IMR-90 (cell line): ENCODE measurements around the gene ATP5F1D. TPM values are rescaled to one million over a fixed set of nuclear protein-coding genes. Genes with fewer than 3 reads are reported as not detected.

Experiments
- ATAC-seq: fragments of 200-7000 bp; cut with Tn5 transposase; 2 replicates; pipeline ENCODE4 v1.9.1; 2020; ENCODE audit warnings: low read depth, mild to moderate bottlenecking, moderate library complexity
- BruUV-seq: library from RNA; stranded (reverse); fragments of 400-500 nt; replicated peaks from 2 replicates; lab custom pipeline; 2021; lab: Mats Ljungman, UMichigan
- CTCF ChIA-PET: fragments of 300-600 bp; formaldehyde crosslinking; extraction: SDS; loops from one replicate; lab custom pipeline; 2021; ENCODE audit warnings: antibody characterized with exemption; lab: Yijun Ruan, JAX
- POLR2A ChIA-PET: fragments of 300-600 bp; sonication (Branson Sonifier 250); formaldehyde crosslinking; loops from one replicate; lab custom pipeline; 2022; ENCODE audit warnings: antibody characterized with exemption; ENCODE audit not compliant: unreplicated experiment; lab: Charles Lee
- DNase-seq: peaks from one replicate; pipeline ENCODE4 v3.0.0; 2013
- H2AFZ ChIP-seq: replicated peaks from 2 replicates; pipeline ENCODE3; 2013; ENCODE audit warnings: low read length, mild to moderate bottlenecking; ENCODE audit not compliant: poor library complexity
- H2AK5ac ChIP-seq: 2 replicates; pipeline ENCODE4 v1.6.1; 2013; ENCODE audit warnings: low read depth, low read length, inconsistent platforms
- H2AK9ac ChIP-seq: replicated peaks from 2 replicates; pipeline ENCODE3; 2013; ENCODE audit warnings: mild to moderate bottlenecking, low read depth, low read length, moderate library complexity; ENCODE audit not compliant: poor library complexity
- H2BK120ac ChIP-seq: 2 replicates; pipeline ENCODE4 v1.6.1; 2013; ENCODE audit warnings: low read depth, low read length, inconsistent platforms
- H2BK15ac ChIP-seq: 3 replicates; pipeline ENCODE4 v1.6.1; 2013; ENCODE audit warnings: low read depth, low read length, inconsistent platforms
- H2BK20ac ChIP-seq: 2 replicates; pipeline ENCODE4 v1.6.1; 2013; ENCODE audit warnings: low read depth, mild to moderate bottlenecking, inconsistent platforms, low read length, moderate library complexity
- H2BK5ac ChIP-seq: 2 replicates; pipeline ENCODE4 v1.6.1; 2013; ENCODE audit warnings: mild to moderate bottlenecking, low read depth, low read length, inconsistent platforms; ENCODE audit not compliant: poor library complexity, severe bottlenecking
- H3K14ac ChIP-seq: replicated peaks from 2 replicates; pipeline ENCODE4 v1.6.1; 2013; ENCODE audit warnings: low read depth, low read length, inconsistent platforms
- H3K18ac ChIP-seq: 2 replicates; pipeline ENCODE4 v1.6.1; 2013; ENCODE audit warnings: low read depth, low read length, control low read depth
- H3K23ac ChIP-seq: 2 replicates; pipeline ENCODE4 v1.6.1; 2013; ENCODE audit warnings: low read depth, low read length, inconsistent platforms
- H3K27ac ChIP-seq: 2 replicates; pipeline ENCODE4 v1.5.1; 2013; ENCODE audit warnings: mild to moderate bottlenecking, control low read depth, low read length; ENCODE audit not compliant: insufficient read depth
- H3K27me3 ChIP-seq: 2 replicates; pipeline ENCODE4 v1.6.1; 2013; ENCODE audit warnings: low read length; ENCODE audit not compliant: control insufficient read depth, insufficient read depth
- H3K36me3 ChIP-seq: 2 replicates; pipeline ENCODE4 v1.6.1; 2013; ENCODE audit warnings: low read length, mixed read lengths; ENCODE audit not compliant: control insufficient read depth, insufficient read depth
- H3K4ac ChIP-seq: 2 replicates; pipeline ENCODE4 v1.6.1; 2013; ENCODE audit warnings: low read depth, low read length, inconsistent platforms
- H3K4me1 ChIP-seq: 2 replicates; pipeline ENCODE4 v1.6.1; 2013; ENCODE audit warnings: low read length, mixed read lengths; ENCODE audit not compliant: control insufficient read depth, insufficient read depth
- H3K4me2 ChIP-seq: 2 replicates; pipeline ENCODE4 v1.6.1; 2013; ENCODE audit warnings: low read depth, mild to moderate bottlenecking, control low read depth, low read length, moderate library complexity
- H3K4me3 ChIP-seq: 2 replicates; pipeline ENCODE4 v1.5.1; 2013; ENCODE audit warnings: low read depth, mild to moderate bottlenecking, control low read depth, low read length, moderate library complexity; ENCODE audit not compliant: insufficient read depth
- H3K56ac ChIP-seq: 2 replicates; pipeline ENCODE4 v1.6.1; 2013; ENCODE audit warnings: low read length, inconsistent platforms; ENCODE audit not compliant: insufficient read depth; ENCODE audit errors: extremely low read depth
- H3K79me1 ChIP-seq, 2 experiments: 2 replicates each; pipeline ENCODE4 v1.6.1; 2013; ENCODE audit warnings: low read length in 2 of 2, inconsistent platforms in 1 of 2, low read depth in 1 of 2
- H3K9ac ChIP-seq: 2 replicates; pipeline ENCODE4 v1.6.1; 2013; ENCODE audit warnings: low read depth, low read length, control low read depth
- H3K9me1 ChIP-seq: 2 replicates; pipeline ENCODE4 v1.6.1; 2013; ENCODE audit warnings: low read length, inconsistent platforms; ENCODE audit not compliant: insufficient read depth
- H3K9me3 ChIP-seq: 2 replicates; pipeline ENCODE4 v1.6.1; 2013; ENCODE audit warnings: low read length; ENCODE audit not compliant: control insufficient read depth, insufficient read depth
- H4K20me1 ChIP-seq: 2 replicates; pipeline ENCODE4 v1.6.1; 2013; ENCODE audit warnings: low read length, inconsistent platforms; ENCODE audit not compliant: insufficient read depth
- H4K5ac ChIP-seq: 2 replicates; pipeline ENCODE4 v1.6.1; 2013; ENCODE audit warnings: mild to moderate bottlenecking, low read depth, low read length, control low read depth
- H4K8ac ChIP-seq, 2 experiments: 2 replicates each; pipeline ENCODE4 v1.6.1; 2013; ENCODE audit warnings: low read depth in 2 of 2, low read length in 2 of 2, control low read depth in 1 of 2, inconsistent platforms in 1 of 2
- H4K91ac ChIP-seq: 2 replicates; pipeline ENCODE4 v1.6.1; 2013; ENCODE audit warnings: low read depth, low read length, inconsistent platforms; ENCODE audit not compliant: insufficient read depth
- BHLHE40 ChIP-seq: fragments of 150-350 bp; IDR thresholded peaks from 2 replicates; pipeline ENCODE4 v1.6.1; 2016; ENCODE audit warnings: mild to moderate bottlenecking, low read depth, low read length
- CEBPB ChIP-seq: IDR thresholded peaks from 2 replicates; pipeline ENCODE4 v1.6.1; 2012; ENCODE audit warnings: low read depth, low read length, improper control_type of control experiment
- CHD1 ChIP-seq: IDR thresholded peaks from 2 replicates; pipeline ENCODE4 v1.6.1; 2012; ENCODE audit warnings: low read depth, low read length, improper control_type of control experiment
- FOS ChIP-seq: fragments of 150-350 bp; IDR thresholded peaks from 2 replicates; pipeline ENCODE4 v1.6.1; 2016; ENCODE audit warnings: low read depth, low read length
- MAFK ChIP-seq: IDR thresholded peaks from 2 replicates; pipeline ENCODE4 v1.6.1; 2012; ENCODE audit warnings: low read depth, low read length, improper control_type of control experiment
- MAZ ChIP-seq: IDR thresholded peaks from 2 replicates; pipeline ENCODE4 v1.6.1; 2012; ENCODE audit warnings: low read depth, mild to moderate bottlenecking, low read length, improper control_type of control experiment, moderate library complexity, borderline replicate concordance
- MXI1 ChIP-seq: IDR thresholded peaks from 2 replicates; pipeline ENCODE4 v1.6.1; 2012; ENCODE audit warnings: low read depth, mild to moderate bottlenecking, low read length, moderate library complexity, borderline replicate concordance
- NFE2L2 ChIP-seq: fragments of 150-350 bp; IDR thresholded peaks from 2 replicates; pipeline ENCODE4 v1.6.1; 2016; ENCODE audit warnings: low read depth, mild to moderate bottlenecking, low read length
- RCOR1 ChIP-seq: IDR thresholded peaks from 2 replicates; pipeline ENCODE4 v1.6.1; 2012; ENCODE audit warnings: mild to moderate bottlenecking, low read length, improper control_type of control experiment; ENCODE audit not compliant: insufficient replicate concordance
- RFX5 ChIP-seq: IDR thresholded peaks from 2 replicates; pipeline ENCODE4 v1.8.0; 2012; ENCODE audit warnings: low read depth, mild to moderate bottlenecking, low read length, moderate library complexity
- SMC3 ChIP-seq: fragments of 150-350 bp; IDR thresholded peaks from 2 replicates; pipeline ENCODE4 v1.6.1; 2016; ENCODE audit warnings: low read depth, mild to moderate bottlenecking, antibody characterized with exemption, low read length, moderate library complexity
- WGBS, 2 experiments: methylation state at CpG; one replicate each; pipeline versions ENCODE4 v1.1.5 to v1.1.7; 2013; ENCODE audit warnings: missing lambda C conversion rate in 2 of 2; ENCODE audit not compliant: insufficient read length in 1 of 2; ENCODE audit errors: extremely low coverage in 2 of 2; 5-methylcytosine and 5-hydroxymethylcytosine counted together
- dilution Hi-C: fragments of 300-500 bp; cut with HindIII; formaldehyde crosslinking; loops from one replicate; pipeline ENCODE4 v1.14.3; 2018; ENCODE audit warnings: low sequenced_read_pairs; ENCODE audit not compliant: unreplicated experiment
- in situ Hi-C: fragments of 300-500 bp; cut with MboI; formaldehyde crosslinking; loops from 3 replicates; pipeline ENCODE4 v1.14.3; 2019; ENCODE audit warnings: low sequenced_read_pairs, inconsistent platforms, mixed read lengths
- intact Hi-C: fragments of 100-400 bp; cut with micrococcal nuclease; formaldehyde crosslinking; loops from 2 replicates; pipeline ENCODE4 v1.10.0; 2022
- polyA plus RNA-seq, 3 experiments: library from polyadenylated mRNA; depleted of rRNA; stranded (reverse); fragments of >200 nt; gene quantifications; 2 replicates each; pipeline ENCODE4 v1.2.3, GENCODE V29; 2012; ENCODE audit warnings: low replicate concordance in 1 of 3
- total RNA-seq: library from RNA; depleted of rRNA; stranded (reverse); fragments of >200 nt; gene quantifications from 2 replicates; pipeline ENCODE4 v1.2.3, GENCODE V29; 2012
- TF ChIP-seq, protein P1 (sequence below): fragments of 150-350 bp; IDR thresholded peaks from 2 replicates; pipeline ENCODE4 v1.6.1; 2016; ENCODE audit warnings: low read depth, mild to moderate bottlenecking, low read length, moderate library complexity, borderline replicate concordance
- TF ChIP-seq, protein P2 (sequence below): conservative IDR thresholded peaks from 2 replicates; pipeline ENCODE4 v1.5.1; 2012; ENCODE audit warnings: mild to moderate bottlenecking, low read depth, low read length, improper control_type of control experiment

Gene ATP5F1D
- total and polyA plus RNA-seq, 2 of the 4 experiments (the other 2 are of a cell fraction): 7.3 to 140 TPM

DNA sequence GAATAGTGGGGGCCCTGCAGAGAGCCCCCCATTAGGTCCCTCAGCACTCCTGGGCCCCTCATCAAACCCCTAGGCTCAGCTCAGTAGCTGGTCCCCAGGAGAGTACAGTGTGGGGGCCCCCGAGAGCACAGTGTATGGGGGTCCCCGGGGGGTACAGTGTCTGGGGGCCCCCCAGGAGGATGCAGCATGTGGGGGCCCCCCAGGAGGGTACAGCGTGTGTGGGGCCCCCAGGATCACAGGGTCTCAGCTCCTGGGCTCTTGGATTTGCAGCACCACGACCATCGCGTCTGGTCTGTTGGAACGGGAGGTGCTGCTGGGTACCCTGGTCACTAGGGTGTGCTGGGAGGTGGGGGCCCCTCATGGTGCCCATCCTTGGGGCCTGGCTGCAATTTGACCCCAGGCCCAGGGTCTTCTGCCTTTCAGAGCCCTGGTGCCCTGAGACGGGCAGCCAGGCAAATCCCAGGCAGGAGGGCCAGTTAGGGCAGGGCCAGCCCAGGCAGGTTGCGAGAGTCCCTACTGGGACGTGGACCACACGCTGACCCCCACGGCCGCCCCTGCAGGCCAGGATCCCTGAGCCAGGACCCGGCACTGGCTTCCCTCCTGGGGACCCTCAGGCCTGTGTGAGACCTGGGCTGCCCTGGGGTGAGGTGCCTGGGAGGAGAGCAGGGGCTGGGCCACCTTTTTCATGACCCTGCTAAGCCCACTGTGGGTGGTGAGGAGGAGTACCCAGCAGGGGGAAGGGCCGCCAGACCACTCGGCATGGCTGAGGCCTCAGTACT is 17.3 kb upstream of the ATP5F1D start:
- ChIA-PET CTCF (no interaction called here), POLR2A (no interaction called here)
- intact Hi-C loops (no loop called here), dilution Hi-C loops (no loop called here), in situ Hi-C loops (no loop called here)
- H3K56ac ChIP-seq: no peak overlapping the region
- no peak overlapping the region for H2BK5ac ChIP-seq
- H2AK9ac ChIP-seq: no peak overlapping the region
- H4K5ac ChIP-seq: no peak overlapping the region
- H3K27ac ChIP-seq: no peak overlapping the region
- H3K4ac ChIP-seq: no peak overlapping the region
- peaks cover 6 to 31% of the 10 kb centered on the region in 2 experiments; a peak in 2 of 4 replicates for H3K79me1 ChIP-seq
- H4K8ac ChIP-seq: no peak overlapping the region
- no peak overlapping the region for H3K18ac ChIP-seq
- H3K9me1 ChIP-seq: no peaks in the 10 kb centered on the region
- peaks cover 57% of the 10 kb centered on the region for H3K36me3 ChIP-seq
- no peak overlapping the region for H2BK15ac ChIP-seq
- no peak overlapping the region for H2BK120ac ChIP-seq
- H3K4me1 ChIP-seq: no peaks in the 10 kb centered on the region
- no peak overlapping the region for H3K14ac ChIP-seq
- no peaks in the 10 kb centered on the region for H3K9me3 ChIP-seq
- no peak overlapping the region for H3K9ac ChIP-seq
- no peaks in the 10 kb centered on the region for H3K27me3 ChIP-seq
- ATAC-seq (no peak), DNase-seq (no peak)
- TF ChIP-seq FOS (no peak), SMC3 (no peak), RCOR1 (no peak), MAZ (no peak), CHD1 (no peak), MXI1 (no peak), BHLHE40 (no peak), RFX5 (no peak), CEBPB (no peak), NFE2L2 (no peak), MAFK (no peak)
- TF ChIP-seq, protein P1, sequence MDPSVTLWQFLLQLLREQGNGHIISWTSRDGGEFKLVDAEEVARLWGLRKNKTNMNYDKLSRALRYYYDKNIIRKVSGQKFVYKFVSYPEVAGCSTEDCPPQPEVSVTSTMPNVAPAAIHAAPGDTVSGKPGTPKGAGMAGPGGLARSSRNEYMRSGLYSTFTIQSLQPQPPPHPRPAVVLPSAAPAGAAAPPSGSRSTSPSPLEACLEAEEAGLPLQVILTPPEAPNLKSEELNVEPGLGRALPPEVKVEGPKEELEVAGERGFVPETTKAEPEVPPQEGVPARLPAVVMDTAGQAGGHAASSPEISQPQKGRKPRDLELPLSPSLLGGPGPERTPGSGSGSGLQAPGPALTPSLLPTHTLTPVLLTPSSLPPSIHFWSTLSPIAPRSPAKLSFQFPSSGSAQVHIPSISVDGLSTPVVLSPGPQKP: no peak
- TF ChIP-seq, protein P2, sequence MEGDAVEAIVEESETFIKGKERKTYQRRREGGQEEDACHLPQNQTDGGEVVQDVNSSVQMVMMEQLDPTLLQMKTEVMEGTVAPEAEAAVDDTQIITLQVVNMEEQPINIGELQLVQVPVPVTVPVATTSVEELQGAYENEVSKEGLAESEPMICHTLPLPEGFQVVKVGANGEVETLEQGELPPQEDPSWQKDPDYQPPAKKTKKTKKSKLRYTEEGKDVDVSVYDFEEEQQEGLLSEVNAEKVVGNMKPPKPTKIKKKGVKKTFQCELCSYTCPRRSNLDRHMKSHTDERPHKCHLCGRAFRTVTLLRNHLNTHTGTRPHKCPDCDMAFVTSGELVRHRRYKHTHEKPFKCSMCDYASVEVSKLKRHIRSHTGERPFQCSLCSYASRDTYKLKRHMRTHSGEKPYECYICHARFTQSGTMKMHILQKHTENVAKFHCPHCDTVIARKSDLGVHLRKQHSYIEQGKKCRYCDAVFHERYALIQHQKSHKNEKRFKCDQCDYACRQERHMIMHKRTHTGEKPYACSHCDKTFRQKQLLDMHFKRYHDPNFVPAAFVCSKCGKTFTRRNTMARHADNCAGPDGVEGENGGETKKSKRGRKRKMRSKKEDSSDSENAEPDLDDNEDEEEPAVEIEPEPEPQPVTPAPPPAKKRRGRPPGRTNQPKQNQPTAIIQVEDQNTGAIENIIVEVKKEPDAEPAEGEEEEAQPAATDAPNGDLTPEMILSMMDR: no peak
- peaks cover 13% of the 10 kb centered on the region for H4K20me1 ChIP-seq
- no peak overlapping the region for H3K4me2 ChIP-seq
- H2AFZ ChIP-seq: no peak overlapping the region
- WGBS, 2 experiments: 96% methylated on average over 9 of the region's 16 CpGs; no CpG with 5 or more reads in 1 of the 2 experiments
- H3K23ac ChIP-seq: no peak overlapping the region
- no peak overlapping the region for H2BK20ac ChIP-seq
- no peak overlapping the region for H3K4me3 ChIP-seq
- no TSS peak for BruUV-seq
- no peak overlapping the region for H2AK5ac ChIP-seq
- no peak overlapping the region for H4K91ac ChIP-seq
